Measurements from ENCODE around the gene ARHGEF10L.

DNA sequence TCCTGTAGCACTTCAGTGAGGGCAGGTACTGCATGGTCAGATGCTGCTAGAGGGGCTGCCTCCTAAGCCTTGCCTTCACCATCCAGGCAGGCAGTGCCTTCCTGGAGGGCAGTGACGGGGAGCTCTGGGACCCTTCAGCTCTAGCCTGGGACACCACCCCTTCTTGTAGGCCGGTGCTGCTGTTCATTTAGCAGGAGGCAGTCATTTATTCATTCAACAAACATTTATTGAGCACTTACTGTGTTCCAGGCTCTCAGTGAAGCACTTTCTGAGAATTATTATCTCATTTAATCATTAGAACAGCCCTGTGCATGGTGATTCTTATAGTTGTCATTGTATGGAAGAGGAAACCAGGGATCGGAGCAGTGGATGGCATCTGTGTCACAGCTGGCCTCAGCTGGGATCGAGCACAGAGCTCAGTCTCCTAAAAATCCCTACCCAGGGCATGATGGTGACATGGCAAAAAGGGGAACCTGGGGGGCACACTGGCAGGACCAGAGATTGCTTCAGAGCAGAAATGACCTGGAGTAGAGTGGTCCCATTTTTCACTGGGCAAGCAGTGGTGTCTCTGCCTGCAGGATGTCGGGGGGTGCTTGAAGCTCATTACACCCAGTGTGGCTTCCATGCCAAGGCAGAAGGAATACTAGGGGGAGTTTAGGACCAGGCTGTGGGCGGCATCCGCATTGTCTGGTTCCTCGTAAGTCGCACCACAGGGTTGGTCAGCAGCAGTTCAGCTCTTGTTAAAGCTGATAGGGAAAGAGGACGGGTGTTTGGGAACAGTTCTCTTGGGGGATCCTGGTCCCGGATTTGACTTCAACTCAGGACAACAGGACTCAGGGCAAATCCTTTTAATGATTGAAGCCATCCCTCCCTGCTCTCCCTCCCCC lies 28.8 kb downstream of the ARHGEF10L start:
- TF ChIP-seq TAF1 (IDR thresholded peaks at IDR 0.05; ENCODE audit: low read depth, low read length), result no peak
- TF ChIP-seq POLR2AphosphoS5 (IDR thresholded peaks at IDR 0.05; ENCODE audit: low read depth, low read length), result no peak
